GM21737 (cell line): ENCODE results near the gene LRRC26.

Experiments
- ATAC-seq: cut with Tn5 transposase; IDR thresholded peaks from one replicate; pipeline ENCODE4 v1.9.1; 2021; ENCODE audit warnings: mild to moderate bottlenecking, moderate library complexity; ENCODE audit not compliant: unreplicated experiment

The LRRC26 gene

DNA sequence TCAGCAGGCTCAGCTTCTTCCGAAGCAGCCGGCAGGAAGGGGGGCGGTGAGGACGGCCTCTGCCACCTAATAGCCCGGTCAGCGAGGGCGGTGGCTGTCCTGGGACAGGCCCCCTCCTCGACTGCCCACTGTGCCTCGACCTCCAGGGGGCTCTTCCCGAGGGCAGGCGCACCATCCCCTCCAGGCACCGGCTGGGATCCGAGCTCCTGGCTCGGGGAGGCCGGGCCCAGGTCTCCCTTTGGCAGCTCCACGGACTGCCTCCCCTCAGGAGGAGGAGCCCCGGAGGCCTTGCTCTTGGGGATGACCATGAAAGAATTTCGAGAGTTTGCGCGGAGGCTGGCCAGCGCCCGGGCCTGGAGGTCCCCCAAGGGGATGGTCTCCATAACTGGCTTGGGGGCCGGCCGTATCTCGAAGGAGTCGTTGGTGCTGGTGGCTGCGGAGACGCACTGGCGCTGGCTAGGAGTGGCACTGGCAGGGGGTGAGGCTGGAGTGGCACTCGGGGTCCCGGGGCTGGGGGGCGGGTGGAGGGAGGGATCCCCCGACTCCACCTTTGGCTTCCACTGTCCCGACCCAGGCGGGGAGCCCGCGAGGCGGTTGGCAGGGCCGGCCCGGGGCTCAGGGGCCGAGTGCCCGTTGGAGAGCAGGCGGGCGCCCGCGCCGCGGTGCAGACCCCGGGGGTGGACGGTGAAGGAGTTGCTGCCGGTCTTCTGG is 29.7 kb upstream of the LRRC26 start:
- ATAC-seq: no peak

DNA sequence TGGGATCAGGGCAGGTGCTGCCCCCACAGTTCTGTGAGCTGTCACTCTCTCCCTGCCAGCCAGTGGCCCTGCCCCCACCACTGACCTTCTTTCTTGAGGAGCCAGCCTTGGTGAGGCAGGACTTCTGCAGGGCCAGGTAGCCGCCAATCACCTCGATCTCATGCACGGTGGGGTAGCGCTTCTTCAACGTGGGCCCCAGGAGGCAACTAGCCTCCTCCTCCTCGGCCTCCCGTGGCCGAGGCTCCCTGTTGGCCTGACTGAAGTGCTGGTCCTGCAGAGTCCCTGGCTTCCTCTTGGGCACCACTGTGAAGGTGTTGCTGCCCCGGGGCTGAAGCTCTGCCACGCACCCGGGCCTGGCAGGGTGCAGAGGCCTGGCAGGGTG is 29.0 kb upstream of the LRRC26 start:
- no peak for ATAC-seq

DNA sequence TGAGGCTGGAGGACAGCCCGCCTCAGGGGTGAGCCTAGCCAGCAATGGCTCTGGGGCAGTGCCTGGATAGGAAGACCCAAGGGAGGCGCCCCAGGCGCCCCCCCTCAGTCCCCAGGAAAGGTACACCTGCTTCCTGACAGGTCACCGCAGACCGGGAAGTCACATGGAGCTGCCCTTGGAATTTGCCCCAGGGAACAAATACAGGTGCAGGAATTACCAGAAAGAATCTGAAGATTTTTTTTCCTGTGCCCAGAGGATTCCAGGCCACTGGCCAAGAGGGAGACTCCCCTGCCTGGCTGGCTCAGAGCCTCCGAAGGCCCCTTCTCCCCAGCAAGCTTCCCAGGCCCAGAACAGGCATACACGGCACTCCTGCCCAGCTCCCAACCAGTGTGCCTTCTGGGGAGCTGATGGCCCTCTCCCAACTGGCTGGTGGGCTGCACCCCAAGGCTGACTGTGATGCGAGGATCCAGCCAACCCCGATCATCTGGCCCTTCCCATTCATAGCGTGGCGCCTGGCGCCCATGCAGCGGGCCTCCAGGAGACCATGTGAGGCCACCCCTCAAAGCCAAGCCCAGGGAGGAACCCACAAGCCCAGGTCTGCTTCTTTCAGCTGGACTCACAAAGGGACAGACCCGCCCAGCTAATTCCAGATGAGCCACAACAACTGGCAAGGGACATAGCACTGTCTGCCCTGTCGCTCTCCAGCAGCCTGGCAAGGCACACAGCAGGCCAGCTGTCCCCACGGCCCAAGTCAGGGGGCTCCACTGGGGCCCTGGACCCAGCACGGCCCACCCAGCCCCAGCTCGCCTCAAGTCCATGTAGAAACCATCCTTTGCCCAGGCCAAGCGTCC is 28.4 kb upstream of the LRRC26 start:
- ATAC-seq: no peak

DNA sequence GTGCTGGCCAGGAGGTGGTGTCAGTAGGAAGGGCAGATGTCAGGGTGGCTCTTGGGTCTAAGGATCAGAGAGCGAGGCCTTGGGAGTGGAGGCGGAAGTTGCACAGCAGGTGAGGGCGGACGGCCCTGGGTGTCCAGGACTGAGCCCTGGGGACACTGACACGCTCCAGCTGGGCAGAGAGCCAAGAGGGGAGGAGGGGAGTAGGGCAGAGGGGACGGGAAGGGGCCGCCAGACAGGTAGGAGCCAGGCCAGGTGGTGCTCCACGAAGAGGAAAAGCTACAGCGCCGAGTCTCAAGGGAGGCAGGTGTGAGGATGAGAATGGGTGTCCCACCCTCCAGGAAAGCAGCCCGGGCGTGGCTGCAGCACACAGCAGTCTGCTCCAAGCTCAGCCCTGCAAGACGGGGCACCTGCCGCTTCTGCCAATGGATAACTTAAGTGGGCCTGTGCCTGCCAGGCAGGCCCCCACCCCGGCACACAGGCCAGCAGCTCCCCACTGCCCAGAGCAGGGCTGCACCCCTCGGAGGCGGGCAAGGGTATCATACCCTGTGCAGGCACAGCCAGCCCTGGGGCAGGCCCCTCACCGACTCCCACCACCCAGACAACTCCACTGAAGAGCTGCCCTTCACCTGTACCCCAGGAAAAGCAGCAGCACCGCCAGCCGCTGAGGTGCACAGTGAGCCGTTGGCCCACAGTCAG is 25.8 kb upstream of the LRRC26 start:
- no peak for ATAC-seq

DNA sequence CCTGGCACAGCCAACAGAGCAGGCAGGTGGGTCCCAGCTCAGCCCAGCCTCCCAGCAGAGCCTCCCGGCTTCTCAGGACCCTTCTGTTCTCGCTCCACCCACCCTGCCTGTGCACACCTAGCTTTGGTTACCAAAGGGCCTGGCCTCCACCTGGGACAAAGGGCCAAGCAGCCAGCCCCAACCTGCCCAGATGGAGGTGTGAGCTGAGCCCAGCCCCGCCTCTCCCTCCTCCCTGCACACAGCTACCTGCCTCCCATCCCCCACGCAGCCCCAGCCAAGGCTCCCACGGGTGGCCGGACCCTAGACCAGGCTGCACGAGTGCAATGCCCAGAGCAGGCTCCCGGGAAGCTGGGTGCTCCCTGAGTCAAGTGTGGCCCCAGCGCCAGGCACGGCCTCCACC is 25.1 kb upstream of the LRRC26 start:
- ATAC-seq: no peak

DNA sequence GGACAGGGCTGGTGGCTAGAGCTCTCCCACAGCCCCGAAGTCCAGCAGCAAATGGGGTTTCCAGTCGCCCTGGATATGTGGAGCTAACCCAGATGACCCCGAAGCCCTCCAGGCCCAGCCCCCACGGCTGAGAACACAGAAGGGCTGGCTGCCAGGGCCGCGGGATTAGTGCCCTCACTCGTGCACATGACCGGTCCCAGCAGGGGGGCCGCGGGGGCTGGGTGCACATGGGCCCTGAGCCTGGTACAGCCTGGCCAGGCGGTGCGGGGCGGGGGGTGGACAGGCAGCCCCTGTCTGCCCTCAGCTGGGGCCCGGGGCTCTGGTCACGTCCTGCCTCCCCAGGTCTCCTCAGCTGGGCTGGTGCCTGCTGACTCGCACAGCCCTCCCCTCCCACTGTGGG is 24.5 kb upstream of the LRRC26 start:
- ATAC-seq: no peak

DNA sequence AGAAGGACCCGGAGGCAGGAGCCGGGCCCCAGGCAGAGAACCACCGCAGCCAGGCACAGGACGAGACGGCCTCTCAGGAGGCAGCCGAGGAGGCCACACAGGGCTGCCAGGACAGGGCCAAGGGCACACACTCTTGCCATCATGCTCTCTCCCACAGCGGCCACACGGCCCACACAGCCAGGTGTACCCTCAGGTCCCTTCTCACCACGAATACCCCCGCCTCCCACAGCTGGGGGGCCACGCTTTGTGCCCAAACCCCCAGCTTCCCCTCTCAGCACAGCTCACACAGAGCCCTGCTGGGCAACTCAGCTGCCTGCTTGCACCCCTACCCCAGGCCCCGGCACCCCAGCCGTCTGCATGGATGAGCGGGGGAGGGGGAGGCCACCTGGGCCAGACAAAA is 23.9 kb upstream of the LRRC26 start:
- no peak for ATAC-seq

DNA sequence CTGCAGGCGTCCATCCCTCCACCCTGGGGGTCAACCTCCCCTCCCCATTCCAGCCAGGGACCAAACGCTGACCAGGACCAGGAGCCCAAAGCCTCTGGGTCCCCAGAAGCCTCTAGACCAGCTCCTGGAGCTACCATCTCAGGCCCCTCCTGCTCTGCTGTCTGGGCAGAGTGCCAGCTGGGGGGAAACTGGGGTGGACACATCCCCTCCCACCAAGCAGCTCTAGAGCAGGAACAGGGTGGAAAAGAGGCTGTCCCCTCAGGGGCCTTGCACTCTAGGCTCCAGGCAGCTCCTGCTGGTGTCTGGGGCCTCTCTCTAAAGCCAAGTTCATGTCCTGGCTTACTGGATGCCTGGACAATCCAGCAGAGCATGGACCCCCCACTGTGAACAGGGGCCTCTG is 23.0 kb upstream of the LRRC26 start:
- ATAC-seq: no peak

DNA sequence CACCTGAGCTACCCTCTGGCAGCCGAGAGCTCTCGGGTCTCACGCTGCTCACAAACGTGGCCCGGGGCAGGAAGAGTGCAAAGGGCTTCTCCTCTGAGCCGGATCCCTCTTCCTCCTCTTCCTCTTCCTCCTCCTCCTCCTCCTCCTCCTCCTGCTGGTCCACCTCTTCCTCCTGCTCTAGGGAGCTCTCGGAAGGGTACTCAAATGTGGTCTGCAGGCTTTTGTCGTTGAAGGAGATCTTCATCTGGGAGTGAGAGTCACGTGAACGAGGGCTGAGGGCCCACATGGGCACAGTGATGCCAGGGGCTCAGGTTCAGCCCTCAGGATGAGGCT is 22.6 kb upstream of the LRRC26 start:
- no peak for ATAC-seq

DNA sequence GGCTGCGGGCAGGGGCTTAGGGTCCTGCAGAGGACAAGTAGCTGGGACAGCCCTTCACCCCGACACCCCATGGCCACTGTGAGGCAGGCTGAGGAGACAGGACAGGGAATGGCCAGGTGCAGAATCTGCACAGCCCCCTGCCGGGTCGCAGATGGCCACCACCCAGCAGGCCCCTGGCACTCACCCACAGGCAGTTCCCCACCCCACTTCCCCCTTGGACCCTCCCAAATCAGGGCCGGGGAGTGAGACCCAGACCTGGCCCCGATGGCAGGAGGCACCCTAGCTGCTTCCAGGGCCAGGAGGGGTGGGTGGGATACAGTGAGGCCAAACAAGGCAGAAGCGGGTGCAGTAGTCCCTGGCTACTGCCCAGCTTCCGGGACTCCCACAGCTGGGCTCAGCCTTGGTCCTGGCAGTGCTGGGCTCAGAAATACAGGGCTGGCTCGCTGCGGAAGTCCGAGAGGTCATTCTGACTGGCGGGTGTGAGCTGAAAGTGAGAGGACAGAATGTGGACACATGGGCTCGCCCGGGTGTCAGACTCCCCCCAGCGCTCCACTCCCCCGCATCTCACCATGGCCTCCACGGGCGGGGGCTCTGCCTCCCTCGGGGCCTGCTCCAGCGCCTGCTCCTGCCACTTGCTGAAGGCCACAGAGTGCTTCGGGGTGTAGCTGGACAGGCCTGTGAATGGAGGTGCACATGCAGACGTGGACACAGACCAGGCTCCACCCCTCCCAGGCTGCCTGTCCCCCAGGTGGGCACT is 22.0 kb upstream of the LRRC26 start:
- no peak for ATAC-seq

DNA sequence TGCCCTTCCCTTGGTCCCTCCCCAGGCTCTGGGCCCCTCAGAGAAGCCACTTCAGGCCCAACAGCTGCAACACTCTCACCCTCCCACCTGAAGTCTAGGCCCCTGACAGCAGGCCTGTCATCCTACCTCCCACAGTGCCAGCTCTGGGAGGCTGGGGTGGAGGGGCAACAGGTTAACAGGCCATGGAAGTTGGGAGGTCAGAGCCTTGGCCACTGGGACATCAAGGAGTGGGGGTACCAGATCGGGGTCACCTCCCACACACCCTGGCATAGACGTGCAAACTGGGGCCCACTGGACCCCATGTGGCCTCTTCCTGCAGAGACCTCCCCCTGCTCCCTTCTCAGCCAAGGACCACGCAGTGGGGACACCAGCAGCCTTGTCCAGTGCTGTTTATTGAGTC is 21.4 kb upstream of the LRRC26 start:
- ATAC-seq: no peak

DNA sequence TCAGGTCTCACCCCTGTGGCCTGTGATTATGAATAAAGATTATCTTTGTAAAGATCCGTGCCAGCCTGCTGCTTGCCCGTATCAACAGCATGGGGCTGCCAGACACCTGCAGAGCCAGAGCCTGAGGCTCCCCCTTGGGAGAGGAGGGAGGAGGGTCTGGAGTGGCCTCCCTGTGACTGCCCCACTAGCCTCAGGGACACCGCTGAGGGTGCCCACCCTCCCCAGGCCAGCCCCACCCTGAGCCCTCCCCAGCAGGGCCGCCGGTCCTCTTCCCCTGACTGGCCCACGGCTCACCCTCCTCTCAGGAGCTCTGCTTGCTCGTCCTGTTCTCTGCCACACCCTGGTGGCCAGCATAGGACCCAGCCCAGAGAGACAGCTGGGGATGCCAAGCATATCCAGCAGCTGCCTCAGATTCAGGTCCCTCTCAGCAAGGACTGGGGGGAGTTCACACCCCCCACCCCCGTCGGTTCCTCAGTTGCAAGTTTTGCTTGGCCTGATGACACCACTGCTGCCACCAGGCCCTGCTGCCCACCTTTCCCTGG is 20.5 kb upstream of the LRRC26 start:
- no peak for ATAC-seq

DNA sequence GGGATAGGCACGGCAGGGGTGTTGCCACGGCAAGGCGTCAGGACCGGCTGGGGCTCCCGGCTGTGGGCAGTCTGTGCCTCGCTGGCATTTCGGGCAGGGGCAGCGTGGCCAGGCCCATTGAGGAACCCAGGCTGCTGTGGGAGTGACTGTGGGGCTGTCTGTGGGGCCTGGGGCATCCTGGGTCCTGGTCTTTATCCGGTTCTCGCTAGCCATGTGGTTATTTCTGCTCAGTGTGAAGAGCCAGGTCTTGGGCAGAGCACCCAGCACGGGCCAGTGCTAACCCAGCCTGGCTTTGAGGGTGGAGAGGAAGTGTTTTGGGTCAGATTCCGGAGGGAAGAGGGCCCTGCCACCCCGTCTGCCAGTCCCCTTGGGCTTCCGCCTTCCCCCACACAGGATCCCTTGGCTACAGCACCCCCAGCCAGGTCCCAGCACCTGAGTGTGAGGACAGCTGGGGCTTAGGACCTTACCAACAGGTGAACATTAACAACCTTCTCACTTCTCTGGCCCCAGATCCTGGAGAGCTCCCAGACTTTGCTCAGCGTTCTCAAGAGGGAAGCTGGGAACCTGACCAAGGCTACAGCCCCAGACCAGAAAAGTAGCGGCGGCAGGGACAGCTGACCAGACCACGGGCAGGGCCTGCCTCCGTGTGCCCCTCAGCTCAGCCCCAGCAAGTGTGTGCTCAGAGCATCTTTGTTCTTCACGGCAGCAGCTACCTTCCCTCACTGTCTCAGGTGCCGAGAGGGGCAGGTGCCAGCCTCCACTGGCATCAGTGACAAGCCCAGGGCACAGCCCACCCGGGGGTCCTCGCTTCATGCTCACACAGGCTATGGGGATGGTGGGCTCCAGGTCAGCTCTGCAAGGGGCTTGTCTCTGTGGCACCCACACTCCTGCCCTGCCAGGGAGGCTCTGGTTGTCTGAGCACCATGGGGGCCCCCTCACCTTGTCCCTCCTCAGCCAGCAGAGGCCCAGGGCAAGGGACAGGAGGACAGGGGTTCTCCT is 19.7 kb upstream of the LRRC26 start:
- no peak for ATAC-seq

DNA sequence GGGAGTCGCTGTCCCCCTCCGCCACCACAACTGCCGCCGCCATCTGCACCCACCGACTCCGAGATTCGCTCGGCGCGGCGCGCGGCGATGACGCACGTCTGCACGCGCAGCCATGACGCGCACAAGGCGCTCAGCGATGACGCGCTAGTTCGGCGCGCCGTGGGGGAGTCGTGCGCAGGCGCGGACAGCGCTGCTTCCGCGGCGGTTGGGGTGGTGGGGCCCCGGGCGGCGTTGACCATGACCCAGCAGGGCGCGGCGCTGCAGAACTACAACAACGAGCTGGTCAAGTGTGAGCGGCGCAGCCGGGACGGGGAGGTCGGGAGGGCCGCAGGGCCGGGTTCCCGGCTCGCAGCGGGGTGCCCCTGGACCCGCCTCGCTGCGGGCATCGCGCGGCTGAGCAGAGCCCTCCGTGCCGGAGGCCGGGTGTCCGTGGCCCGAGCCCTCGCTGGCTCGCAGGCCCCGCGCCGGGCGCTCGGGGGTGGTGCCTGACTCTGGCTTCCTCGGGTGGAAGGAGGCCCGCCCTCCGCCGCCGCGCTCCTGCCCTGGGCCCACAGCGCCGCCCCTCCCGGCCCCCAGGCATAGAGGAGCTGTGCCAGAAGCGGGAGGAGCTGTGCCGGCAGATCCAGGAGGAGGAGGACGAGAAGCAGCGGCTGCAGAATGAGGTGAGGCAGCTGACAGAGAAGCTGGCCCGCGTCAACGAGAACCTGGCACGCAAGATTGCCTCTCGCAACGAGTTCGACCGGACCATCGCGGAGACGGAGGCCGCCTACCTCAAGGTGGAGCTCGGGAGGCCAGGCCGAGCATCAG is 18.8 kb upstream of the LRRC26 start, which contains the start of the genes ANAPC2 and SSNA1:
Gene ANAPC2 (minus strand): TSS at position 71 of the 807 bp plus-strand sequence. CDS start 28 bp downstream, at position 43.
Gene SSNA1 (plus strand): TSS at position 187 of the 807 bp plus-strand sequence. CDS start 51 bp downstream, at position 238.
- ATAC-seq: peak; percentile 66

DNA sequence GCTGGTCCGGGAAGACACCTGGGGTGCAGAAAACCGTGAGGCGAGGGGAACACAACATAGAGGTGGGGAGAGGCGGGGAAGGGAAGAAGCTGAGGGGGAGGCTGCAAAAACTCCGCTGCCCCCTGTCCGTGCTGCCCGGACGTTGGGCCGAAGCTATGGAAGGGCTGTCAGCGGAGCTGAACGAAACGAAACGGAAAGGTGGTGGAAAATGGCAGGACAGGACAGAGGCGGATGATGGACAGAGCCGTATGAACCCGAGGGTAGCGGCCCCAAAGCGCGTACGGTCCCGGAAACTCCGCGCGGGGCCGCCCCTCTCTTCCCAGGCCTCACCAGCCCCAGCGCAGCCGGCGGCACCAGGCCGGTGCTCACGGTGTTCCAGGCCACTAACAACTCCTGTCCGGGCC is 18.2 kb upstream of the LRRC26 start:
- no peak for ATAC-seq

DNA sequence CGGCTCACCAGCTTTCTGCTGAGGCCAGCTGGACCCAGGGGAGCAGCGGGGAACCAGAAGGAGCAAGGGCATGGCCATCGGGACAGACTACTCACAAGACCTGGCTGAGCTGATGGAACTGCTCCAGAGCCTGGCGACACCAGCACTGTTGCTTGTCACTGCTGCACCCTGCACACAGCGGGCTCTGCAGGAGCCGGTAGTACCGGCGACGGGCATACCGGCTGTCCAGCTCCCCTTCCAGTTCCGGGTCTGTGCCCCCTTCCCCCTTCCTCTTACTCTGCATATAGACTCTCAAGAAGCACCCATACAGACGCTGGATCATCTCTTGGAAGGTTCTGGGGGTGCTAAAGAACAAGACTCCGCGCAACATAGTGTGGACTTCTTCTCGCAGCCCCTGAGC is 17.5 kb upstream of the LRRC26 start:
- ATAC-seq: no peak

DNA sequence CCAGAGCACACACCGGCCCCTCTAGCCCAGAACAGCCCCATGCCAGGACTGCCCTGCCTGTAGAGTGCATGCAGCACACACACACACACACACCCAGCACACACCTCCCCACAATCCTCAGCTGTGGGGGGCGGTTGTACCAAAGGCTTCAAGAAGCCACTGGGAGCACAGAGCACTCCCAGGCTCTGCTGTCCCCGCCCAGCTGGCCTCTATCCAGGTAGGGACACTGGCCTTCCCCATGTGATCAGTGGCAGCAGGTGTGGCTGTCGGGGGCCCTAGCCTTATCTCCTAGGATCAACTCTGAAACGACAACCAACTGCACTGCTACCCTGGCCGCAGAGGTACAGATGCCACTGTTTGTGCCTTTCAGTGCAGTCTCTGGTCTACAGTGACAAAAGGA is 16.5 kb upstream of the LRRC26 start:
- no peak for ATAC-seq

DNA sequence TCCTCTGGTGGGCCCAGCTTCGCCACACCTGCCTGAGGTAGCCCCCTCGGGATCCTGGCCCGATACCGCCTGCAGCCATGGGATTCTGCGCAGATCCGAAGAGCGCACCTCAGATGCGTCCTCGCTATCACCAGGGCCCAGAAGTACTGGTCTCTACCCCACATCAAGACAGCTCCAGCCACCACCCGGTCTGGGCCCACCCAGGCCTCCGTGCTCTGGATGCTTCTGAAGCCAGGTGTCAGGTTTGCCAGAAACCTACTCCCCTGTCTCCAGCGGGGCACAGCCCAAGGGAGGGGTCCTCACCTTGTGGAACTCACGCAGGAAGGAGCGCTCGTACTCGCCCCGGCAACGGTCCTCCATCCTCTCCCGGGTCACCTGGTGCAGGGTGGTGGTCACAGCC is 16.1 kb upstream of the LRRC26 start:
- ATAC-seq: no peak
